HG03159 (cell line): ENCODE data around the gene ARPIN.

ENCODE experiments used
- ATAC-seq: cut with Tn5 transposase; IDR thresholded peaks from one replicate; pipeline ENCODE4 v1.9.1; 2021; ENCODE audit warnings: mild to moderate bottlenecking, moderate library complexity; ENCODE audit not compliant: unreplicated experiment

The ARPIN gene

GRCh38 chr15:89847101-89847500 lies 65.7 kb downstream of the ARPIN start:
- ATAC-seq: no peak

- no peak for ATAC-seq
Observed at GRCh38 chr15:89845305-89845893, 67.4 kb downstream of the ARPIN start.
